ENCODE measurements around the gene DENND5A.

Gene DENND5A

DNA sequence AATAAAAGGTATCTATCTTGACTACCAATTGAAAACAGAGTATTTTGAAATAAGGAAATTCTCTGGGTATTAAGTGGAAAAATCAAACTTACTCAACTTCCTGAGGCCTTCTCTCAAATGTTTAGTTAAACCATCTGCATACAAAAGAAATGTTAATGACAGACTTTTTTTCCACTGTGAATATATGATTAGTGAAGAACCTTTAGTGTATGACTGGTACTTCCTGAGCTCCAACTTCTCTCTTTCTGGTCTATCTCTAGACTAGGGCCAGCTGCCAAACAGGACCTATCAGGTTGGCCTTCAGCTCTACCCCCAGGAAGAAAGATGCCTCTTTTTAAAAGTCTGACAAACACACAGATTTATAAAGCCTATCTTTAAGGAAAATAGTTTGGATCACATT, 105.0 kb downstream of the DENND5A start:
- H3K4me3 ChIP-seq (replicated peaks; ENCODE audit: low read depth, low read length) = no peak overlapping the region
- TF ChIP-seq, protein P1, sequence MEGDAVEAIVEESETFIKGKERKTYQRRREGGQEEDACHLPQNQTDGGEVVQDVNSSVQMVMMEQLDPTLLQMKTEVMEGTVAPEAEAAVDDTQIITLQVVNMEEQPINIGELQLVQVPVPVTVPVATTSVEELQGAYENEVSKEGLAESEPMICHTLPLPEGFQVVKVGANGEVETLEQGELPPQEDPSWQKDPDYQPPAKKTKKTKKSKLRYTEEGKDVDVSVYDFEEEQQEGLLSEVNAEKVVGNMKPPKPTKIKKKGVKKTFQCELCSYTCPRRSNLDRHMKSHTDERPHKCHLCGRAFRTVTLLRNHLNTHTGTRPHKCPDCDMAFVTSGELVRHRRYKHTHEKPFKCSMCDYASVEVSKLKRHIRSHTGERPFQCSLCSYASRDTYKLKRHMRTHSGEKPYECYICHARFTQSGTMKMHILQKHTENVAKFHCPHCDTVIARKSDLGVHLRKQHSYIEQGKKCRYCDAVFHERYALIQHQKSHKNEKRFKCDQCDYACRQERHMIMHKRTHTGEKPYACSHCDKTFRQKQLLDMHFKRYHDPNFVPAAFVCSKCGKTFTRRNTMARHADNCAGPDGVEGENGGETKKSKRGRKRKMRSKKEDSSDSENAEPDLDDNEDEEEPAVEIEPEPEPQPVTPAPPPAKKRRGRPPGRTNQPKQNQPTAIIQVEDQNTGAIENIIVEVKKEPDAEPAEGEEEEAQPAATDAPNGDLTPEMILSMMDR (IDR thresholded peaks at IDR 0.05; ENCODE audit: low read depth, low read length, missing control alignments) = no peak
- no peak for DNase-seq (ENCODE audit: extremely low read depth, low read depth)

DNA sequence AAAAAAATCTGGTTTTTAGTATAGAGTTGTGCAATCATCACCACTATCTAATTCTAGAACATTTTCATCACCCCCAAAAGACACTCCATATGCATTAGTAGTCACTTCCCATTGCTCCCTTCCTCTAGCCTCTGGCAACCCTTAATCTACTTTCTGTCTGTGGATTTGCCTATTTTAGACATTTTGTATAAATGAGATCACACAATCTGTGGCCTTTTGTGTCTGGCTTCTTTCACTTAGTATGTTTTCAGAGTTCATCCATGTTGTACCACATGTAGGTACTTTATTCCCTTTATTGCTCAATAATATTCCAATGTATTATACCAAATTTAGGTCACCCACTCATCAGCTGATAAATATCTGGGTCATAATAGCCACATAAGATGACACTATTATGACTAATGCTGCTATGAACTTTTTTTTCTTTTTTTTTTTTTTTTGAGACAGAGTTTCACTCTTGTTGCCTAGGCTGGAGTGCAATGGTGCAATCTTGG, 106.2 kb downstream of the DENND5A start:
- no peak for DNase-seq (ENCODE audit: extremely low read depth, low read depth)
- TF ChIP-seq, protein P1 (IDR thresholded peaks at IDR 0.05; ENCODE audit: low read depth, low read length, missing control alignments) = no peak
- H3K4me3 ChIP-seq (replicated peaks; ENCODE audit: low read depth, low read length) = no peak overlapping the region

DNA sequence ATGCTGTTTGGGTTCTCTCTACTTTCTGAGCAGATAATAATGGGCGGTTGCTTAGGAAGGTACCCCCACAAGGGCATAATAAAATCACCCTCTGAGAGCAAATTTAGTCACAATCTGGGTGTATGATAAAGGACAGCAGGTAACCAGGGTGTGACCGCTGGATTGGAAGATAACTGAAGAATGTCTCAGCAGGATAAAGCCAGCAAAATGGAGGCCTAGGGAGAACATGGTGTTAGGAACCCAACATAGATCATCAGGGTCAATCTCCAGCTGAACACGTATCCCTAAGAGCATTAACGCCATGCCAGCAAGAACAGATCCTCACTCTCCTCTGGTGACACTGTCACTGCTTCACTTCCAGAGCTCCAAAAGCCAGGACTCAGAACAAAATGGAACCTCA, 109.2 kb downstream of the DENND5A start:
- TF ChIP-seq, protein P1 (IDR thresholded peaks at IDR 0.05; ENCODE audit: low read depth, low read length, missing control alignments) = no peak
- no peak for DNase-seq (ENCODE audit: extremely low read depth, low read depth)
- H3K4me3 ChIP-seq (replicated peaks; ENCODE audit: low read depth, low read length) = no peak overlapping the region

DNA sequence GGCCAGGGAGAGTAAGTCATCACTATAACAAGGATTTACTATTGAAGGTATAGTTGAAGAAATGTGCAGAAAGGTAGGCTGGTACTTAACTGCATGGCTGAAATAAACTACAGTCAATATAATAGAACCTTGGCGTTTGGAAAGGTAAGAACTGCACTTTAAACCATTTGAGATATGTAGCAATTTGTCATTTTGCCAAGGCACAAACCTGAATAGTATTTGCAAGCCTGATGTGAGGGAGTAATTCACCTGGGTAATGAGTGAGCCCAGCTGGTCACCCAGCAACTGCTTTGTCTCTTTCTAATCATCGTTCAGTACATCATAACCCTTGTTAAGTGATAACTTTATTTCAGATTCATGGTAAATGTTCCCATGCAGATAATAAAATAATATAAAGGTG, 111.5 kb downstream of the DENND5A start:
- DNase-seq (ENCODE audit: extremely low read depth, low read depth) = no peak
- H3K4me3 ChIP-seq (replicated peaks; ENCODE audit: low read depth, low read length) = no peak overlapping the region
- TF ChIP-seq, protein P1 (IDR thresholded peaks at IDR 0.05; ENCODE audit: low read depth, low read length, missing control alignments) = no peak

DNA sequence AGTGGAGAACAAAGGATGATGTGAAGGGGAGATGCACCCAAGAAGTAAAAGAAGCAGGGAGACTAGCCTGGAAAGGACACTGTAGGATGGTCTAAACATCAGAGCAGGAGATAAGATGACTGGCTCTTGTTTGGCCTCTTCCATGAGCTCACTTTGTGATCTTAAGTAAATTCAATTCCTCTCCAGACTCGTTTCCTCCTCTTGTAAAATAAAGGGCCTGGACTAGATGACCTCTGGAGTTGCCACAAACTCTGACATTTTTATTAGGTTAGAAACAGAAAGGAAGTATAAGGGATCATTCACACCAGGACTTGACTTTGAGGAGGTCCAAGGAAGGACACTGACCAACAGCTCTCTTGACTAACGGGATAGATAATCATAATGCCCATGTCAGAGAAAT, 113.5 kb downstream of the DENND5A start:
- no peak overlapping the region for H3K4me3 ChIP-seq (replicated peaks; ENCODE audit: low read depth, low read length)
- TF ChIP-seq, protein P1 (IDR thresholded peaks at IDR 0.05; ENCODE audit: low read depth, low read length, missing control alignments) = no peak
- DNase-seq (ENCODE audit: extremely low read depth, low read depth) = no peak

DNA sequence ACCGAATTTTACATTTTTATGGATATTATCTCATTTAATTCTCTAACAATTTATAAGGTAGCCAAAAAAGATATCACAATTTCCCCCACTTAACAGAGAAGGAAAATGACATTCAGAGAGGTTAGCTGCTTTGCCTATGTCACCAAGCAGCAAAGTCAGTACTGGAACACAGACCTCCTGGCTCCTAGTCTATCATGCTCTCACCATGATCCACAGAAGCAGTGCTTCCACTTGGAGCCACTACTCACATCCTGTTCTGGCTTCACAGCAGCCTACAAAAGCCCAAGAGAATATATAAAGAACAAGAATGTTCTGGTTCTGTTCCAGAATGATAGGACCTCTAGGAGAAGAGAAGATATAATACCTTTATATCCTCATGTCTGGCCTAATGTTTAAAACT, 114.2 kb downstream of the DENND5A start:
- no peak overlapping the region for H3K4me3 ChIP-seq (replicated peaks; ENCODE audit: low read depth, low read length)
- TF ChIP-seq, protein P1 (IDR thresholded peaks at IDR 0.05; ENCODE audit: low read depth, low read length, missing control alignments) = no peak
- no peak for DNase-seq (ENCODE audit: extremely low read depth, low read depth)

DNA sequence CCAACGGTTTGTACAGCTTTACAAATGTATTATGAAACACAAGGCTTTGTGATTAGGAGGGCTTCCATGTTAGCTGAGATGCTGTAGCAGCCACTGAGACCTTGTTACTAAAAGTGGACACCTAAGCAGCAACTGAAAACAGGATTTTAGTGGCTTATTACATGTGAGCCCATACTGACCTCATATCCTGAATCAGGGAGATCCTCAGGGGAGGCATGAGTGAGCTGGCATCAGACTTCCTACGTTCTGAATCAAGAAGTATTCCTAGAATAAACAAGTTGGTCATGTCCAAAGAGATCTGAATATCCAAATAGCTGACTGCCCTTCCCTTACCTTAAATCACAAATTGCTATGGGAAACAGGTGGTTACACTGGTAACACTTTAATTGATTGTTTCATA, 114.6 kb downstream of the DENND5A start:
- TF ChIP-seq, protein P1 (IDR thresholded peaks at IDR 0.05; ENCODE audit: low read depth, low read length, missing control alignments) = no peak
- H3K4me3 ChIP-seq (replicated peaks; ENCODE audit: low read depth, low read length) = no peak overlapping the region
- DNase-seq (ENCODE audit: extremely low read depth, low read depth) = no peak
